HCT116 (cell line): ENCODE results near the gene CPNE5.

Source experiments
- POLR2A ChIP-seq: IDR thresholded peaks from 2 replicates; pipeline ENCODE4 v1.7.0; 2011; ENCODE audit warnings: borderline replicate concordance; ENCODE audit not compliant: insufficient read depth, insufficient read length; ENCODE audit errors: extremely low read depth
- RAD21 ChIP-seq: IDR thresholded peaks from 2 replicates; pipeline ENCODE4 v1.6.1; 2012; ENCODE audit warnings: low read depth, mild to moderate bottlenecking
- YY1 ChIP-seq: IDR thresholded peaks from 2 replicates; pipeline ENCODE4 v1.6.1; 2011; ENCODE audit warnings: low read length, low read depth, moderate library complexity, mild to moderate bottlenecking; ENCODE audit not compliant: insufficient replicate concordance; ENCODE audit errors: extremely low read depth
- TF ChIP-seq, protein P1 (sequence below), 3 experiments: fragments of 200-600 bp in 1 of 3; sonication (generic) in 1 of 3; IDR thresholded peaks in 2 of 3; conservative IDR thresholded peaks in 1 of 3; 2 replicates each; pipeline ENCODE4 v1.5.1; 2012 to 2017; ENCODE audit warnings: low read depth in 2 of 3, low read length in 2 of 3, antibody characterized with exemption in 1 of 3, borderline replicate concordance in 1 of 3, control low read depth in 1 of 3, mild to moderate bottlenecking in 1 of 3, mixed read lengths in 1 of 3, mixed run types in 1 of 3, moderate library complexity in 1 of 3; ENCODE audit not compliant: insufficient read depth in 1 of 3
- TF ChIP-seq, protein P2 (sequence below): IDR thresholded peaks from 2 replicates; pipeline ENCODE4 v1.6.1; 2012; ENCODE audit warnings: low read depth

GRCh38 chr6:36845233-36845632 is 6.0 kb upstream of the CPNE5 start:
- TF ChIP-seq, protein P1, sequence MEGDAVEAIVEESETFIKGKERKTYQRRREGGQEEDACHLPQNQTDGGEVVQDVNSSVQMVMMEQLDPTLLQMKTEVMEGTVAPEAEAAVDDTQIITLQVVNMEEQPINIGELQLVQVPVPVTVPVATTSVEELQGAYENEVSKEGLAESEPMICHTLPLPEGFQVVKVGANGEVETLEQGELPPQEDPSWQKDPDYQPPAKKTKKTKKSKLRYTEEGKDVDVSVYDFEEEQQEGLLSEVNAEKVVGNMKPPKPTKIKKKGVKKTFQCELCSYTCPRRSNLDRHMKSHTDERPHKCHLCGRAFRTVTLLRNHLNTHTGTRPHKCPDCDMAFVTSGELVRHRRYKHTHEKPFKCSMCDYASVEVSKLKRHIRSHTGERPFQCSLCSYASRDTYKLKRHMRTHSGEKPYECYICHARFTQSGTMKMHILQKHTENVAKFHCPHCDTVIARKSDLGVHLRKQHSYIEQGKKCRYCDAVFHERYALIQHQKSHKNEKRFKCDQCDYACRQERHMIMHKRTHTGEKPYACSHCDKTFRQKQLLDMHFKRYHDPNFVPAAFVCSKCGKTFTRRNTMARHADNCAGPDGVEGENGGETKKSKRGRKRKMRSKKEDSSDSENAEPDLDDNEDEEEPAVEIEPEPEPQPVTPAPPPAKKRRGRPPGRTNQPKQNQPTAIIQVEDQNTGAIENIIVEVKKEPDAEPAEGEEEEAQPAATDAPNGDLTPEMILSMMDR (IDR thresholded peaks at IDR 0.05 in 2 of 3, conservative IDR thresholded peaks at IDR 0.05 in 1 of 3; ENCODE audit: borderline replicate concordance in 1 of 3, insufficient read depth in 1 of 3, low read depth in 2 of 3, low read length in 2 of 3) = no peak
- TF ChIP-seq RAD21 (no peak), YY1 (no peak), POLR2A (no peak)
- TF ChIP-seq, protein P2, sequence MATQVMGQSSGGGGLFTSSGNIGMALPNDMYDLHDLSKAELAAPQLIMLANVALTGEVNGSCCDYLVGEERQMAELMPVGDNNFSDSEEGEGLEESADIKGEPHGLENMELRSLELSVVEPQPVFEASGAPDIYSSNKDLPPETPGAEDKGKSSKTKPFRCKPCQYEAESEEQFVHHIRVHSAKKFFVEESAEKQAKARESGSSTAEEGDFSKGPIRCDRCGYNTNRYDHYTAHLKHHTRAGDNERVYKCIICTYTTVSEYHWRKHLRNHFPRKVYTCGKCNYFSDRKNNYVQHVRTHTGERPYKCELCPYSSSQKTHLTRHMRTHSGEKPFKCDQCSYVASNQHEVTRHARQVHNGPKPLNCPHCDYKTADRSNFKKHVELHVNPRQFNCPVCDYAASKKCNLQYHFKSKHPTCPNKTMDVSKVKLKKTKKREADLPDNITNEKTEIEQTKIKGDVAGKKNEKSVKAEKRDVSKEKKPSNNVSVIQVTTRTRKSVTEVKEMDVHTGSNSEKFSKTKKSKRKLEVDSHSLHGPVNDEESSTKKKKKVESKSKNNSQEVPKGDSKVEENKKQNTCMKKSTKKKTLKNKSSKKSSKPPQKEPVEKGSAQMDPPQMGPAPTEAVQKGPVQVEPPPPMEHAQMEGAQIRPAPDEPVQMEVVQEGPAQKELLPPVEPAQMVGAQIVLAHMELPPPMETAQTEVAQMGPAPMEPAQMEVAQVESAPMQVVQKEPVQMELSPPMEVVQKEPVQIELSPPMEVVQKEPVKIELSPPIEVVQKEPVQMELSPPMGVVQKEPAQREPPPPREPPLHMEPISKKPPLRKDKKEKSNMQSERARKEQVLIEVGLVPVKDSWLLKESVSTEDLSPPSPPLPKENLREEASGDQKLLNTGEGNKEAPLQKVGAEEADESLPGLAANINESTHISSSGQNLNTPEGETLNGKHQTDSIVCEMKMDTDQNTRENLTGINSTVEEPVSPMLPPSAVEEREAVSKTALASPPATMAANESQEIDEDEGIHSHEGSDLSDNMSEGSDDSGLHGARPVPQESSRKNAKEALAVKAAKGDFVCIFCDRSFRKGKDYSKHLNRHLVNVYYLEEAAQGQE = no peak
